Left colon (tissue), 2 donors: Measurements from ENCODE around the gene GNG4. TPM values are rescaled to one million over a fixed set of nuclear protein-coding genes. Genes with fewer than 3 reads are reported as not detected.
"Not testable (repeated sequence)": the region's sequence is repeated elsewhere in the genome, so short reads cannot be mapped to it uniquely, and the experiment has no call there.

Experiments
- ATAC-seq: fragments of 200-7000 bp; cut with Tn5 transposase; one replicate; pipeline ENCODE4 v1.9.1; 2020; ENCODE audit warnings: mild to moderate bottlenecking, moderate library complexity
- DNase-seq, 2 donors: peaks; one replicate each; pipeline ENCODE4 v3.0.0-alpha.2; 2020
- intact Hi-C, 2 donors: fragments of 100-400 bp; cut with DNase I in 1 of 2; cut with micrococcal nuclease in 1 of 2; formaldehyde crosslinking; loops; one replicate each; pipeline versions ENCODE4 v1.11.2 to v1.14.0; 2022; cut with DNase I, micrococcal nuclease
- total RNA-seq, 2 donors: library from RNA; stranded (reverse); fragmentation: NEBNext Ultra II Directional; extraction: Animal tissue kit (Norgen Biotek cat#: 25700); gene quantifications; one replicate each; pipeline ENCODE4 v1.2.1, GENCODE V29; 2021
- donor health status: DM: no; HTN: no; CAD: no.
- donor health status: DM: yes; HTN: yes; CAD: no.

Gene GNG4
- total RNA-seq, 2 donors from 2014 or later = 4.4 to 5.0 TPM

GRCh38 chr1:235558621-235559169, 90.9 kb downstream of the GNG4 start:
- no peak for ATAC-seq
- intact Hi-C loops = no loop called here
- no peak for DNase-seq

DNA sequence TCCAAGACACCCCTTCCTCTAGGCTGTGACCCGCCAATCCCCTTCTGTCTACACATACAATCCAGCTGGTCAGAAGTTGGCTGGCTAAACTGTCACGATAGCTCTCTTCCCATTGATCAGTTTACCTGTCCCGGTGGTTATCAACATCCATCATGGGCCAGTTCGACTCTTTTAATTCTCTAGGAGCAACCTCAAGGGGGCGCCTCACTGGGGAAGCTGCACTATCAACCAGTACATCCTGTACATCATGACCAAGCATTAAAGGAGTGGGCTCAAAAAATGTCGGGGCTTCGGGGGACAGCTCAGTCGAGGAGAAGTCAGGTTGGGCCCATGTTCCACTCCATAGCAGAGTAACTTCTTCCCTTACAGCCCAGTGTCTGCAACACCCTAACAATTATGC, 92.1 kb downstream of the GNG4 start:
- ATAC-seq = no peak
- intact Hi-C loops = no loop called here
- no peak for DNase-seq

DNA sequence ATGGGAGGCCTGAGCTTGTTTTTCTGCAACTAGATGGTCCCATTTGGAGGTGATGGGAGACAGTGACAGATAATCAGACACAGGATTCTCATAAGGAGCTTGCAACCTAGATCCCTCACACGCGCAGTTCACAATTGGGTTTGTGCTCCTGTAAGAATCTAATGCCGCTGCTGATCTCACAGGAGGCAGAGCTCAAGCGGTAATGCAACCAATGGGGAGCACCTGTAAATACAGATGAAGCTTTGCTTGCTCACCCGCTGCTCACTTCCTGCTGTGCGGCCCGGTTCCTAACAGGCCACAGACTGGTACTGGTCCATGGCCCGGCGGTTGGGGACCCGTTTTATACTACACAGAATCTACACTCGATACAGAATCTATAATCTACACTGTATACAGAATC, 92.8 kb downstream of the GNG4 start:
- intact Hi-C loops = no loop called here
- no peak for DNase-seq
- no peak for ATAC-seq

DNA sequence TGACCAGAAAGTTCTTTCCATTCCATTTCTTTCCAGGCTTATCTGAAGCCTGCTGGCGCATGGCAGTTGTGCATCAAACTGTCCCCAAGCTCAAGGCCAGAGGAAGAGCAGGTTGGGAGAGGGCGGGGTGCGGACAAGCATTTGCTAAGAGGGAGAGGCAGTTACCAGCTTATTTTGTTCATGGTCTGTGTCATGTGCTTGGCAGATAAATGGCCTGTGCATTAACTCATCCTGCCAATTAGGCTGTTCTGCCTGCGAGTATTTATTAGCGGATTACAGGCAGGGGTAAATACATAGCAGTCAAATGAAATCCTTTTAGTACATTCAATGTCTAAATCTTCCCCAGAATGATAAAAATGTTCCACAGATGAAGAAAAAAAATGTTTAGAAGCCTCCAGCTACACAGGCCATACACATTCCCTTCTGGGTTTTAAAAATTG, 96.5 kb downstream of the GNG4 start:
- DNase-seq (no peak), ATAC-seq (no peak)
- intact Hi-C loops = no loop called here

DNA sequence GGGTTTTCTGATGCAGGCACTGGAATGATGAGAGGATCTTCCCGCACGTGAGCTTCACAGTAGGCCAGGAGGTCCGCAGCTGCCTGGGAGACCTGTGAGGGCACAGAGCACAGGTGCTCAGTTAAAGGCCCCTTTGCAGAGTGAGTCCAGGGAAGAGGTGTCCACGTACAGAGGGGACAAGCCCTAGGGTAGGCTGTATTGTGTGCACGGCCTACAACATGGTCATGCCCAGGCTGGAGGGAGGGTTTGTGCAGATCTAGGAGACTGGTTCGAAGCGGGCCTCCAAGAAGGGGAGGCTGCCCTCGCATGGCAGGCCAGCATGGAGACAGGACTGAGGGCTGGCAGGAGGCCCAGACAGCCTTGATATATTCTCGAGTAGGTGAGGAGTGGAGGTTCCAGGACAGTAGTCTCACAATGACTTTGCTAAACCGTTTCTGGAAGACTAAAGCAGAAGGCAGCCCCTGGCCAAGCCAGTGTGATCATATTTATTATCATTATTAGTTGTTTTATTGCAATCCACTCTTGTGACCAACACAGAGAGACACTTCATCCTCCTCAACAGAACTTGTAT, 97.4 kb downstream of the GNG4 start:
- intact Hi-C loops = no loop called here
- no peak for DNase-seq
- ATAC-seq = no peak

GRCh38 chr1:235549351-235550139, 100.0 kb downstream of the GNG4 start:
- intact Hi-C loops = no loop called here
- no peak for ATAC-seq
- no peak for DNase-seq

- DNase-seq, ATAC-seq, intact Hi-C loops: not testable (repeated sequence)
Observed at GRCh38 chr1:235546369-235547155, 103.0 kb downstream of the GNG4 start.

- intact Hi-C loops = no loop called here
- DNase-seq (no peak), ATAC-seq (no peak)
Observed at GRCh38 chr1:235545292-235545930, 104.2 kb downstream of the GNG4 start.

DNA sequence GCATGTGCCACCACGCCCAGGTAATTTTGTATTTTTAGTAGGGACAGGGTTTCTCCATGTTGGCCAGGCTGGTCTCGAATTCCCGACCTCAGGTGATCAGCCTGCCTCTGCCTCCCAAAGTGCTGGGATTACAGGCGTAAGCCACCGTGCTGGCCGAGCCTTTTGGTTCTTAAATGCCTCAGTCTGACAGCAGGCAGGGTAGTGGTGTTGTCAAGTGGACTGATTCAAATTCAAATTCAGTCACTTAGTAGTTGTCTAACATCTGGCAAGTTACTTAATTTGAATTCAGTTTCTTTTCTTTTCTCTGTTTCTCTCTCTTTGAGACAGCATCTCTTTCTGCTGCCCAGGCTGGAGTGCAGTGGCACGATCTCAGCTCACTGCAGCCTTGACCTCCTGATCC, 106.7 kb downstream of the GNG4 start:
- intact Hi-C loops, DNase-seq, ATAC-seq: not testable (repeated sequence)

DNA sequence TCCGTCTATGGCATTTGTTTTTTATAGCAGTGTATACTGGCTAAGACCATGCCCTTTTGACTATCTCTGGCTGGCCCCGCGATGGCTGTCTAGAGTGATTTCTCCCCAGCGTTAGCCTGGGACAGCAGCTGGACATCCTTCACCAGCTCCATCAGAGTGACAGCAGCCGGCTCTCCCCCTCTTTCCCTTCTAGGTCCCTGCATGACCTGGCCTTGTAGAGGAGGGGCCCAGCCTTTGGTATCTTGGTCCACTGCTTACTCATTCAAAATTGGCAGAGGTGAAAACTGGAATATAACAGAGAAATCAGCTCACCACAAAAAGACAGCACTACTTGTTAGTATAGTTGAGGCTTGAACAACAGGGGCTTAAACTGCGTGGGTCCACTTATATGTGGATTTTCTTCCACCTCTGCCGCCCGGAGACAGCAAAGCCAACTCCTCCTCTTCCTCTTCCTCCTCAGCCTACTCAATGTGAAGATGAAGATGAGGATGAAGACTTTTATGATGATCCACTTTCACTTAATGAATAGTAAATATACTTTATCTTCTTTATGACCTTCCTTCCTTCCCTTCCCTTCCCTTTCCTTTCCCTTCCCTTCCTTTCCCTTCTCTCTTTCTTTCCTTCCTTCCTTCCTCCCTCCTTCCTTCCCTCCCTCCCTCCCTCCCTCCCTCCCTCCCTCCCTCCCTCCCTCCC, 116.0 kb downstream of the GNG4 start:
- no peak for DNase-seq

GRCh38 chr1:235532360-235532759, 117.2 kb downstream of the GNG4 start:
- ATAC-seq = no peak

More for the DNA sequence above, 116.0 kb downstream of the GNG4 start:
- intact Hi-C loops = no loop called here
- no peak for ATAC-seq

GRCh38 chr1:235527196-235527814, 122.3 kb downstream of the GNG4 start:
- ATAC-seq = no peak
- intact Hi-C loops = no loop called here
- no peak for DNase-seq

More at GRCh38 chr1:235532360-235532759, 117.2 kb downstream of the GNG4 start:
- intact Hi-C loops = no loop called here
- no peak for DNase-seq

DNA sequence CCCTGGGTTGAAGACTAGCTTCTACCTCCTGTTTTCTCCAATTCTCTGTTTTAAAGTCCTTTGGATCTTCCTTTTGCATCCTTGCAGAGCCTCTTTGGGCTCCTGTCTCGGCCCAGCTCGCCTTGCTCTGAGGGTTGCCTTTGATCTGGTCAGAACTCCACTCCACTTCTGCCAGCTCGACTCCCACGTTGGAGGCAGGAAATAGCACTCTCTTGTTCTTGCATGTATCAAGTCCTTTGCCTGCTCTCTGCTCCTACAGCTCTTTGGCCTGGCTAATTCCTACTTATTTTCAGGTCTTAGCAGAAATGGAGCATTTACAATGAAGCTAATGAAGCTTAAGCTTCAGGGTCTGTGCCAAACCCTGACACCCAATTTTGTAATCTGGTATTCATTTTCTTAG, 124.3 kb downstream of the GNG4 start:
- intact Hi-C loops = no loop called here
- no peak for DNase-seq
- ATAC-seq = no peak

DNA sequence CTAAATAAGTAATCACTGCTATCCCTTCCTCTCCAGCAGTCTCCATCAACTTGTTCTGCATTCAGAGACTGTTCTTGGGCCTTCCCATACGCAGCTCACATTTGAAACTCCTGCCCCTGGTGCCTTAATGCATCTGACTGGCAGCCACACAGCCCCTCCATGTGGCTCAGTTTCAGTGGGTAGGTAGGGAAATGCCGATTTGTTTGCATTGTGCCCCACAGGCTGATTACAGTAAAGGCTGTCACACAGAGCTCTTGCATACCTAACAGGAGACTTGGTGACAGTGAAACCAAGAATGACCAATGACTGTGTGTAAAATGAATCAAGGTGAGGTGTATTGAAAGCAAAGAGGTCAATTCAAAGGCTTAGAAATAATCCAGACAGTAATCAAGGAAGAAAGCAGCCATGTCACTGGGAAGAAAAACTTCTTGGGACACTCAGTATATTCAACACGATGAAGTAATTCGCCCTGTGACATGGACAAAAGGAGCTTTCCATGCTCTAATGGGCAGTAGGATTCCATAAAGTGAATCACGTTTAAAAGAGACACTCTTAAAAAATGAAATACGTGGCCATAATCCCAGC, 132.6 kb downstream of the GNG4 start:
- ATAC-seq (no peak), DNase-seq (no peak)
- intact Hi-C loops = loop anchor here in 1 of 2 donors (10.0 kb wide), 1 partner anchor 248 kb away; no protein-coding TSS in a partner anchor

DNA sequence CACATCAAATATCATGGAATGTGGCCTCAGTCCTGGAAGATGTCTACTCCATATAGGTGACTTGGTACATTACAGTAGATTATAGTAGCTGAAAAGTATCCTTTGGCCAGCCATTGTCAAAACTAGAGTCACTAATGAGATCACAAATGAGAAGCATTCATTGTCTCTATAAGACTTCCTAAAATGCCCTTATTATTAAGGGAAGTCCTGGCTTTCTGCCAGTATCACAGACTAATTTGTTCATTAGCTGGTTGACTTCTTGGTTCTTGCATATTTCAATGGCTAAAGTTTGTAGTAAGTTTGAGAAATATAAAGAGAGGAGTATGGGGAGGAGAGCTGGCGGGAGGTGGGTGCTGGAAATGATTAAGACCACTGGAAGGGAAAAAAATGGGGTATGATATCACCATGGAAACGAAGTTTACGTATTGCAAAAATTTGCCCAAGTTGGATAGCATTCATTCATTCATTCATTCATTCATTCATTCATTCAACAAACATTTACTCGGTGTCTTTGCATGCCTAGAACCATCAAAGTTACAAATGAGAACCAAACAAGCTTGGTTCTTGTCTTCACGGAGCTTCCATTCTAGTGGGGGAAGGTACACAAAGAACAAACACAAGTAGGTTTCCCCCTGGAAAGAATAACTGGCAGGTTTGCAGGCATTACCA, 133.6 kb downstream of the GNG4 start:
- no peak for DNase-seq
- intact Hi-C loops = loop anchor here in 1 of 2 donors (10.0 kb wide), 1 partner anchor 249 kb away; no protein-coding TSS in a partner anchor
- ATAC-seq = no peak

DNA sequence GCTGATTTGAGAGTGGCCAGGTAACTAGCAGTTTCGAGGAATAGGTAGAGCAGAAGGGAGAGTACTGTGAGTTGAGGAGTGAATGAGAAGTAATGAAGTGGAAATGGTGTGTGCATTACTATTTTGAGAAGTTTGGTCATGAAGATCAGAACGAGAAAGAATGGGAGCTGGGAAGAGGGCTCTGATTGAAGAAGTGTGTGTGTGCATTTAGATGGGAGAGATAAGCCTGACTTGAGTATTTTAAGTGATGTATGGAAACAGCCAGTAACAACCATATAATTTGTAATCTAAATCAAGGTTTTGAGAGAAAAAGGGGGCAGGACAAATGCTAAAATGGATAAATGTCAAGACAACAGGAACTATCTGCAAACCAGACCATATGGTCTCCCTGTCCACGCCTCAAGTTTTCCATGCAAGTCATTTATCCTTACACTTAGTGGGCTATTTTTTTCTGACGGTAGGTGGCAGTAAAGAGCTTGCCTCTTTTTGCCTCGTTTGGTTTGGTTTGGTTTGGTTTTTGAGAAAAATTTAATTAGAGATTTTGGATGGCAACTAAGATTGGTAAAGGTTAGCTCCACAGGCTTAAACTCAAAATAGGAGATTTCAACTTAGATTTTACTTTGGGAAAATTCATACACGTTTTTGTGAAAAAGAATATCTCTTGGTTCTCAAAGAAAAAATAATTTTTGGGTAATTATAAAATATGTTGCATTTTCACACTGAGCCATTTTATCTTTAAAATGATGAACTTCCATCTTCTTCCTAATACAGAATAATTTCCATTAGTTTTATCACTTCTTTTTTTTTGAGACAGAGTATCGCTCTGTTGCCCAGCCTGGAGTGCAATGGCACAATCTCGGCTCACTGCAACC, 135.9 kb downstream of the GNG4 start:
- ATAC-seq (peak; percentile 65), DNase-seq (no peak)
- intact Hi-C loops = loop anchor here in 1 of 2 donors (10.0 kb wide), 1 partner anchor 251 kb away; no protein-coding TSS in a partner anchor
